ENCODE measurements around the gene SLC6A6. TPM values are rescaled to one million over a fixed set of nuclear protein-coding genes. Genes with fewer than 3 reads are reported as not detected.
A peak's percentile ranks its signal among the peaks of the same experiment; 100 is the strongest.

Gene SLC6A6
- total RNA-seq, 1 experiment from 2014 or later, result 72.6 TPM

- H3K18ac ChIP-seq (ENCODE audit: insufficient read length, low read depth, low read length), result no peak overlapping the region
- no peaks in the 10 kb centered on the region for H3K79me2 ChIP-seq (ENCODE audit: insufficient read depth, low read length)
- H4K91ac ChIP-seq (ENCODE audit: insufficient read length, low read depth, low read length), result no peak overlapping the region
- peak overlapping the region in 1 of 2 experiments; percentile 69; a peak in 2 of 5 replicates for H3K4me3 Mint-ChIP-seq
- TF ChIP-seq CTCF (conservative IDR thresholded peaks at IDR 0.05), result no peak
- H2AK5ac ChIP-seq (ENCODE audit: insufficient read length, low read length), result no peak overlapping the region
- no peaks in the 10 kb centered on the region for H3K23me2 ChIP-seq (ENCODE audit: insufficient read length, low read depth, low read length, poor library complexity, severe bottlenecking)
- H3K4me1 ChIP-seq (ENCODE audit: insufficient read depth, low read length), result no peaks in the 10 kb centered on the region
- no peak overlapping the region for H3K27ac ChIP-seq (ENCODE audit: insufficient read length, low read depth, low read length)
- H3K23ac ChIP-seq (ENCODE audit: insufficient read length, low read depth, low read length), result no peak overlapping the region
- no peak overlapping the region for H4K8ac ChIP-seq (replicated peaks; ENCODE audit: insufficient read length, low read depth, low read length)
- H3K56ac ChIP-seq (ENCODE audit: insufficient read length, low read depth, low read length), result no peak overlapping the region
- H2BK120ac ChIP-seq (ENCODE audit: low read depth, low read length, poor library complexity, severe bottlenecking), result no peak overlapping the region
- H4K5ac ChIP-seq (ENCODE audit: insufficient read length, low read depth, low read length), result no peak overlapping the region
- no peak overlapping the region for H3K4ac ChIP-seq (ENCODE audit: low read depth, low read length)
- H3K14ac ChIP-seq (ENCODE audit: insufficient read depth, low read length), result no peak overlapping the region
- H3T11ph ChIP-seq (ENCODE audit: low read length), result no peak overlapping the region
- no peaks in the 10 kb centered on the region for H3K36me3 Mint-ChIP-seq (ENCODE audit: insufficient read depth in 1 of 3, low read depth in 3 of 3)
- H3K27me3 ChIP-seq (ENCODE audit: insufficient read depth, low read length), result no peaks in the 10 kb centered on the region; the same call in 1 of the 2 replicates
- no peak overlapping the region for H2AFZ ChIP-seq (ENCODE audit: low read length)
- H3K27me3 Mint-ChIP-seq (ENCODE audit: low read depth), result peaks cover 16% of the 10 kb centered on the region
- H3K27ac Mint-ChIP-seq, result peak overlapping the region in 2 of 3 experiments; percentile 39 to 89; a peak in 4 of 7 replicates
- H3K9me3 ChIP-seq (ENCODE audit: control insufficient read depth, low read depth, low read length), result no peaks in the 10 kb centered on the region
- H3K9ac ChIP-seq (ENCODE audit: extremely low read depth, insufficient read length, low read length), result no peak overlapping the region
- peaks cover 36 to 40% of the 10 kb centered on the region in 2 experiments for H3K4me1 Mint-ChIP-seq
- H3K79me1 ChIP-seq (ENCODE audit: insufficient read depth, low read depth, low read length, poor library complexity, severe bottlenecking), result no peaks in the 10 kb centered on the region
- no peak overlapping the region for H2BK12ac ChIP-seq (ENCODE audit: insufficient read length, low read depth, low read length)
- no peaks in the 10 kb centered on the region; a peak in 2 of 5 replicates for H3K9me3 Mint-ChIP-seq
- H4K20me1 ChIP-seq (ENCODE audit: control insufficient read depth, insufficient read depth, insufficient read length), result no peaks in the 10 kb centered on the region
- no peak overlapping the region for H2BK15ac ChIP-seq (ENCODE audit: low read depth, low read length)
- H3K4me2 ChIP-seq (ENCODE audit: insufficient read depth, insufficient read length, low read length), result no peak overlapping the region
- H2BK20ac ChIP-seq (ENCODE audit: low read depth, low read length, poor library complexity, severe bottlenecking), result no peak overlapping the region
- WGBS (ENCODE audit: extremely low coverage, insufficient read length, low lambda C conversion rate), result 100% methylated on average over 2 of the region's 22 CpGs
- DNase-seq, result no peak
- no peak overlapping the region for H2BK5ac ChIP-seq (ENCODE audit: insufficient read length, low read length)
These were observed 35.2 kb upstream of the SLC6A6 start for GRCh38 chr3:14366915-14367823.

All from H9 (cell line).